ENCODE data around the gene BARHL1. TPM values are rescaled to one million over a fixed set of nuclear protein-coding genes. Genes with fewer than 3 reads are reported as not detected.

Gene BARHL1
- total RNA-seq, 1 experiment from 2014 or later: 0.15 TPM

GRCh38 chr9:132616725-132617124, 34.3 kb downstream of the BARHL1 start:
- ChIA-PET POLR2A (no interaction called here), CTCF (interaction anchor here (1.0 kb wide), 1 partner anchor 85 kb away, joined by 3 read pairs; no protein-coding TSS in a partner anchor)
- no peaks in the 10 kb centered on the region for H3K9me3 Mint-ChIP-seq
- no peak overlapping the region for H3K4me3 Mint-ChIP-seq
- TF ChIP-seq ZNF232 (CRISPR knock-in tag; IDR thresholded peaks at IDR 0.05) (no peak), HMGA2 (CRISPR knock-in tag; IDR thresholded peaks at IDR 0.05) (no peak), E2F1 (CRISPR knock-in tag; IDR thresholded peaks at IDR 0.05) (no peak), ZNF121 (CRISPR knock-in tag; IDR thresholded peaks at IDR 0.05) (no peak), HMGXB4 (CRISPR knock-in tag; IDR thresholded peaks at IDR 0.05) (no peak), MLX (CRISPR knock-in tag; IDR thresholded peaks at IDR 0.05) (no peak), ZNF532 (CRISPR knock-in tag; IDR thresholded peaks at IDR 0.05; ENCODE audit: borderline replicate concordance) (no peak), EMX1 (CRISPR knock-in tag; IDR thresholded peaks at IDR 0.05) (no peak), GTF2I (CRISPR knock-in tag; conservative IDR thresholded peaks at IDR 0.05) (no peak), NFYB (CRISPR knock-in tag; conservative IDR thresholded peaks at IDR 0.05; ENCODE audit: low read depth) (no peak), NR1H2 (CRISPR knock-in tag; IDR thresholded peaks at IDR 0.05) (no peak), PREB (CRISPR knock-in tag; IDR thresholded peaks at IDR 0.05; ENCODE audit: borderline replicate concordance) (no peak), TEAD1 (CRISPR knock-in tag; IDR thresholded peaks at IDR 0.05) (no peak), FOXK1 (CRISPR knock-in tag; IDR thresholded peaks at IDR 0.05) (no peak), TEAD4 (CRISPR knock-in tag; IDR thresholded peaks at IDR 0.05) (no peak), USF2 (CRISPR knock-in tag; IDR thresholded peaks at IDR 0.05) (no peak), RELA (CRISPR knock-in tag; IDR thresholded peaks at IDR 0.05; ENCODE audit: borderline replicate concordance) (no peak), IRF1 (CRISPR knock-in tag; IDR thresholded peaks at IDR 0.05) (no peak)
- ATAC-seq (no peak), DNase-seq (ENCODE audit: low spot score) (no peak)
- peaks cover 27% of the 10 kb centered on the region for H3K4me1 Mint-ChIP-seq
- H3K27me3 Mint-ChIP-seq (ENCODE audit: low read depth): no peaks in the 10 kb centered on the region
- H3K36me3 Mint-ChIP-seq: peaks cover 45% of the 10 kb centered on the region
- peak overlapping the region; percentile 6; the same call in 1 of the 2 replicates for H3K27ac Mint-ChIP-seq

Data from WTC11 (cell line).